Stimulated activated CD4-positive, alpha-beta T cell treated with anti-CD3 and anti-CD28 coated beads, Interleukin-12 subunit alpha, Interleukin-12 subunit beta, amount 100 ng/mL, for 4 hours (primary cell): ENCODE data around the gene NOC2L.

Experiments
- DNase-seq: peaks from one replicate; pipeline ENCODE4 v3.0.0-alpha.2; 2020

Gene NOC2L

GRCh38 chr1:927234-927633 is 31.8 kb downstream of the NOC2L start:
- no peak for DNase-seq

GRCh38 chr1:925561-926421 is 33.3 kb downstream of the NOC2L start:
- no peak for DNase-seq

GRCh38 chr1:924656-925560 is 34.1 kb downstream of the NOC2L start:
- no peak for DNase-seq

DNA sequence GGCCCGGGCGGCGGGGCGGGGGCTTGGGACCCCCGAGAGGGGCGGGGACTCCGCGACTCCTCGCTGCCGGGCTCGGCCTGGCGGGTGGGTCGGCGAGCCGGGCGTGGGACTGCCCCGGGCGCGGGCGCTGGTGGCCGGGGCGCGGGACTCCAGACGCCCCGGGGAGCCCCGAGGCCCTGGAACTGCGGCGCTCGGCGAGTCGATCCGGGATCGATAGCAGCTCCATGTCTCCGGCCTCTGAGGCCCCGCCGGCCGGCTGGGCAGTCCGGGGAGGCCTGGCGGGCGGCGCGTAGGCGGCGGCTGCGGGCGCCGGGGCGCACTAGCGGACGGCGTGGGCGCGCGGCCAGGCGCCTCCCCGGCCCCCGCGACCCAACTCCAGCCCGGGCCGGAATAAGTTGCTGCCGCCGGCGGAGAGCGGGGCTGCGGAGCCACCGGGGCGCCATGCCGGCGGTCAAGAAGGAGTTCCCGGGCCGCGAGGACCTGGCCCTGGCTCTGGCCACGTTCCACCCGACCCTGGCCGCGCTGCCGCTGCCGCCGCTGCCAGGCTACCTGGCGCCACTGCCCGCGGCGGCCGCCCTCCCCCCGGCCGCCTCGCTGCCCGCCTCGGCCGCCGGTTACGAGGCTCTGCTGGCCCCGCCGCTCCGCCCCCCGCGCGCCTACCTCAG is 34.9 kb downstream of the NOC2L start:
- DNase-seq = no peak

DNA sequence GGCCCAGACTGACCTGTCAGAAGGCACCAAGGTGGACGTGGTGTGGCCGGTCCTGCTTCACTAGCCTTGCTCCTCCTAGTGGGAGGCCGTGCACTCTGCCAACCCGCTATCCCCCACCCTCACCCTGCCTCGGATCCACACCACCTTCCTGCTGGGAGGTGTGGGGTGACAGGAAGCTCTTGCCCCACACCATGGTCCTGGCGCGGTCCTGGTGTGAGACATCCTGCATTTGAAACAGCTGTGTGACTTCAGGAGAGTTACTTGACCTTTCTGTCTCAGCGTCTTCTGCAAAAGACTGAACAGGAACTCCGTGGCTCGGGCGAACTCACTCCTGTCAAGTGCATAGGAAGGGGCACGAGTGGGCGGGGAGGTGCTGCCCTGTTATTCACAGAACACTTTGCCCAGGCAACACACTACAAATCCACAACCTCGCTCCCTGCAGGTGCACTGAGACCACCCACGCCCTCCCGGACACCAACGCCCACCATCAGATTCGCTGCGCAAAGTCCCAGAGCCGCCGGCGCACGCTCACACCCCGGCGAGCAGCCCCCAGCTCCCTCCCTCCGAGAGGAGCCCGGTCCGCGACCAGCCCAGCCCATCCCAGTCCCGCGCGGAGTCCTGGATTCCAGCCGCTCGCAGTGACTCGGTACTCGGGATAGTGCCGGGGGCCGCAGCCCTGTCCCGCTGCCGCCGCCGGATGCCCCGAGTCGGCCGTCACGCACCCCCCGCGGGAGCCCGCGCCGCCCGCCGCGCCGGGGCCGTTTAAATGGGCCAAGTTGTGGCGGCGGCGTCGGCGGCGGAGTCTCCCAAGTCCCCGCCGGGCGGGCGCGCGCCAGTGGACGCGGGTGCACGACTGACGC is 35.7 kb downstream of the NOC2L start, which contains the start of gene SAMD11:
Gene SAMD11, plus strand, starts transcription at position 793 of the 860 bp plus-strand sequence. CDS start 509 bp downstream, outside the sequence.
- DNase-seq = peak; percentile 66

GRCh38 chr1:921011-921837 is 37.8 kb downstream of the NOC2L start:
- peak; percentile 31 for DNase-seq

GRCh38 chr1:920521-920920 is 38.5 kb downstream of the NOC2L start:
- DNase-seq = no peak

DNA sequence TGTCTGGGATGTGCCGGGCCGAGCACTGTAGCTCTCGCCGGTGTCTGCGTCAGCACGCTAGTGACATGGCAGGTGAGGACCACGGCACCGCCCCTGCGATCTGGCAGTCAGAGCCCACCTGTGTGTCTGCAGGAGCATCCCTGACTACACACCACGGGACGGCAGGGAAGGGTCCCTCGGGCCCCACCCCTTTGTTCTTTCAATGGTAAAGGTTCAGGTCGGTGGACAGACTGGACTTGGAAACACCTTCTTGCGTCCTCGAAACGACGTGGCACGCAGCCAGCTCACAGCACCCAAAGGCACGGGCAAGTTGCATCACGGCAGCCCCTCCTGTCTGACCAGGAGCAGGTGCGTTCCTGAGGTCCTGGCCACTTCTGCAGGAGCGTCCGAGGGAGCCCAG is 39.0 kb downstream of the NOC2L start:
- no peak for DNase-seq

- DNase-seq = no peak
Measured at GRCh38 chr1:919271-919872, 39.7 kb downstream of the NOC2L start.

GRCh38 chr1:918843-919242 is 40.2 kb downstream of the NOC2L start:
- DNase-seq = no peak

DNA sequence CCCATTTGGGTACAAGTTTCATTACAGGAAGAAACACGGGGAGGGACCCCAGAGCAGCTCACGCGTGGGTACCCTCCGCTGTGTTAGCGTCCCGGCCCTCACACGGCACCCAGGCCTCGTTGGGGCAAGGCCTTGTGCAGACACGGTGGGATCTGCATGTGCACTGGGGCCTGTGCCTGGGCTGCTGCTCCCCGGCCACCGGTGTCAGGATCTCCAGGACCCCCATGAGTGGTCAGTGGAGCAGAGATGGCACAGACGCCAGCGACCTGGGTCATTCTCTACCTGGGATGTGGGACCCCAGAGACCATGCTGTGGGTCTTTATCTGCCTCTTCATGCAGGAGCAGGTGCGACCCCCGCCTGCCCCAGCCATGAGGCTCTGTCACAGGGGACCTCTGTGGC is 40.7 kb downstream of the NOC2L start:
- DNase-seq = no peak

- no peak for DNase-seq
Measured at GRCh38 chr1:917466-918091, 41.5 kb downstream of the NOC2L start.

- DNase-seq = no peak
Measured at GRCh38 chr1:917076-917459, 42.0 kb downstream of the NOC2L start.

DNA sequence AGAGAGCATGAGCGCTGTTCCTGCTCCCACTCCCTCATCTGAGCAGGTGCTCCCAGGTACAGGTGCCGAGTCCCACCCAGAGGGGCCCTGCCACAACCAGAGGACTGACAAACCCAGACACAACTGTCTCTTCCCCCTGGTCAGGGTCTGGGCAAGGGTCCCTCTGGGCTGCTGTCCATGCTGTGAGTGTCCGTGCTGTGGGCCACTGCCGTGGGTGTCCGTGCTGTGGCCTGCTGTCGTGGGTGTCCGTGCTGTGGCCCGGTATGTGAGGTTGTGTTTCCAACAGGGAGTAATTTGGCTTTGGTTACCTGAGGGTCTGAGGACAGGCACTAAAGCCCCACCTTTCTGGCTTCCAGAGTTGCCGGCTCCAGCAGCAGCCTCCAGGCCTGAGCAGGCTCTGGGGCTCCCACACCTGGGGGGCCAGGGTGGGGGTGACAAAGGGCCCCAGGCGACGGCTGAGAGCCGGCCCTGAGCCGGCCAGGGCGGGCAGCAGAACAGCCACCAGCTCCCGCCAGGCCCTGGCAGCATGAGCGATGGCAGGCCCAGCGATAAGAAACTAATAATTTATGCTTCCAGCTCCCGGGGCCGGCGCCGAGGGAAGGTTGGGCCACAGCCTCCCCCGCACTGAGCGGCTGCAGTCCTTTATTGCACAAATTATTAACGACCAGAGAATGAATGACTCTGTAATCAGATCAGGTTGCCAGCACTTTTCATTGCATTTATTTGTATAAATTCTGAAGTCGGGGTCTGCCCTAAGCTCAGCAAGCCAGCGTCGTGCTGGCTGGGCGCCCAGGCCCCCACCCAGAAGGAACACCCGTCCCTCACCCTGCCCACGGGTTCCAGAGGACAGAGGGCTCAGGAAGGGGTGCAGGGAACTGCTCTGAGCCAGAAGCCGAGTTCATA is 42.6 kb downstream of the NOC2L start:
- DNase-seq = no peak

DNA sequence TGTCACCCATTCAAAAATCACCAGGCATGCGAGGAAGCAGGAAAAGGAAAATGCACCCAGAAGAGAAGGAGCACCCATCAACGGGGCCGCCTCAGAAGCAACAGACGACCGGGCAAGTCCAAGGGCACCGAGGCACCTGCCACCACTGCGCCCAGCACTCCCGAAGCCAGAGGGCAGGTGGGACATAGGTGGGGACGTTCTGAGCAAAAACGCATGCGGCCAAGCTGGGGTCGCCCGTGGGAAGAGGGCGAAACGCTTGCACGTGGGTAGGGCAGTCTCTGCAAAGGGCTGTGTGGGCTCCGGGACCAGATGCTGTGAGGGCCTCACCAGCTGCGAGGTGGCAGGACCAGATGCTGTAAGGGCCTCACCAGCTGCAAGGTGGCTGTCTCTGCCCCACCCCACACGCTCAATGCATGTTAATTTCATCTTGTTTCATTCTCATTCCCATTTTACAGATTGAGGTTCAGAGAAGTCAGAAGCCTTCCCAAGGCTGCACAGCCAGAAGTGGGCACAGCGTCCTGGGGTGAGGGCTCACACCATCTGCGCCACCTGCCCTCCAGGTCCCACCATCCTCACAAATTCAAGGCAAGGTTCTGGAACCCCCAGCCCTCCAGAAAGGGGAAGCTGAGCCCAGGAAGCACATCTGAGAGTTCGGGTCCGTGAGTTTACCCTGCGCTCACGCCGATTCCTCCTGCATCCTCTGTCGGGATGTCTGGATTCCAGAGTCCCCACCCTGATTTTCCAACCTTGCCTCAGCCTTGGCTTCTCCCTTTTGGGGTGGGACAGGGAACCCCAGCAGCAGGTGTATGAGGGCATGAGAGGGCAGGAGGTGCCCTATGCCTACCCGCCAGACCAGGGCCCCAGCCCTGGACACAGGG is 43.5 kb downstream of the NOC2L start:
- DNase-seq = no peak

DNA sequence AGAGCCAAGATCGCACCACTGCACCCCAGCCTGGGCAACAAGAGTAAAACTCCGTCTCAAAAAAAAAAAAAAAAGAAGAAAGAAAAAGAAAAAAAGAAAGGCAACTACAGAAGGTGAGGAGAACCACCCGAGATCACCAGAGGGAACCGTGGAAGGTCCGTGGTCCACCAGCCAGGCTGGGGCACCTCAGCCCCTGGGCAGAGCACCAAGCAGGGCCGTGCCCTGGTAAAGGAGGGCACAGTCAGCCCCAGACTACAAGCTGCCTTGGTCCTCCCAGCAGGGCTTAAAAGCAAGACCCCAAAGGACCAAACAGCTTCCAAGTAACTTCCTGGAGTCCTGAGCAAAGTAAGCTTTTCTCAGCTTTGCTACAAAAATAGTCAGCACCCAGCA is 44.2 kb downstream of the NOC2L start:
- DNase-seq = no peak

- DNase-seq = no peak
Measured at GRCh38 chr1:914131-914890, 44.7 kb downstream of the NOC2L start.
